ENCODE results near the gene PLEKHH2.
"Not testable (repeated sequence)": the region's sequence is repeated elsewhere in the genome, so short reads cannot be mapped to it uniquely, and the experiment has no call there.

DNA sequence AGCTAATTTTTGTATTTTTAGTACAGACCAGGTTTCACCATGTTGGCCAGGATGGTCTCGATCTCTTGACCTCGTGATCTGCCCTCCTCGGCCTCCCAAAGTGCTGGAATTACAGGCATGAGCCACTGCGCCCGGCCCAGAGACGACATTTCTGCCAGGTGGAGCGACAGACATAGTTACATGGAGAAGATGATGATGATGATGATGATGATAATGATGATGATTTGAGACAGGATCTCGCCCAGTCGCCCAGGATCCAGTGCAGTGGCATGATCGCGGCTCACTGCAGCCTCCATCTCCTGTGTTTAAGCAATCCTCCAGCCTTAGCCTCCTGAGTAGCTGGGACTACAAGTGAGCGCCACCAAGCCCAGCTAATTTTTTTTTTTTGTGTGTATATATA is 907 bp upstream of the PLEKHH2 start:
- TF ChIP-seq, protein P1, sequence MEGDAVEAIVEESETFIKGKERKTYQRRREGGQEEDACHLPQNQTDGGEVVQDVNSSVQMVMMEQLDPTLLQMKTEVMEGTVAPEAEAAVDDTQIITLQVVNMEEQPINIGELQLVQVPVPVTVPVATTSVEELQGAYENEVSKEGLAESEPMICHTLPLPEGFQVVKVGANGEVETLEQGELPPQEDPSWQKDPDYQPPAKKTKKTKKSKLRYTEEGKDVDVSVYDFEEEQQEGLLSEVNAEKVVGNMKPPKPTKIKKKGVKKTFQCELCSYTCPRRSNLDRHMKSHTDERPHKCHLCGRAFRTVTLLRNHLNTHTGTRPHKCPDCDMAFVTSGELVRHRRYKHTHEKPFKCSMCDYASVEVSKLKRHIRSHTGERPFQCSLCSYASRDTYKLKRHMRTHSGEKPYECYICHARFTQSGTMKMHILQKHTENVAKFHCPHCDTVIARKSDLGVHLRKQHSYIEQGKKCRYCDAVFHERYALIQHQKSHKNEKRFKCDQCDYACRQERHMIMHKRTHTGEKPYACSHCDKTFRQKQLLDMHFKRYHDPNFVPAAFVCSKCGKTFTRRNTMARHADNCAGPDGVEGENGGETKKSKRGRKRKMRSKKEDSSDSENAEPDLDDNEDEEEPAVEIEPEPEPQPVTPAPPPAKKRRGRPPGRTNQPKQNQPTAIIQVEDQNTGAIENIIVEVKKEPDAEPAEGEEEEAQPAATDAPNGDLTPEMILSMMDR (IDR thresholded peaks at IDR 0.05) = not testable (repeated sequence)
- TF ChIP-seq POLR2AphosphoS5 (IDR thresholded peaks at IDR 0.05) = not testable (repeated sequence)

Data from gastroesophageal sphincter (tissue), 3 donors.